ENCODE data around the gene ADPRH.

Gene ADPRH

GRCh38 chr3:119558626-119559317, 20.5 kb upstream of the ADPRH start:
- Histone ChIP-seq H2BK120ac (ENCODE audit: low read depth, low read length) (no peak overlapping the region), H3K4me3 (ENCODE audit: low read length in 2 of 2) (no peak overlapping the region), H3K27me3 (ENCODE audit: control insufficient read depth in 3 of 3, insufficient read depth in 3 of 3, low read depth in 1 of 3, low read length in 3 of 3) (peaks cover 0 to 31% (median 0%) of the 10 kb centered on the region in 3 experiments), H3K36me3 (replicated peaks in 1 of 2; ENCODE audit: control insufficient read depth in 2 of 2, insufficient read depth in 2 of 2, low read length in 2 of 2) (no peaks in the 10 kb centered on the region), H3K23ac (ENCODE audit: low read depth, low read length, poor library complexity) (no peak overlapping the region), H3K18ac (ENCODE audit: low read length) (no peak overlapping the region), H3K4me1 (ENCODE audit: control insufficient read depth in 2 of 2, insufficient read depth in 1 of 2, low read depth in 1 of 2, low read length in 2 of 2) (no peaks in the 10 kb centered on the region), H3K14ac (ENCODE audit: low read length) (no peak overlapping the region), H4K91ac (ENCODE audit: low read depth, low read length, poor library complexity) (no peak overlapping the region), H3K9me3 (replicated peaks in 1 of 2; ENCODE audit: control insufficient read depth in 2 of 2, insufficient read depth in 1 of 2, low read depth in 1 of 2, low read length in 2 of 2) (no peaks in the 10 kb centered on the region), H3K27ac (replicated peaks; ENCODE audit: low read length) (no peak overlapping the region), H3K4me2 (ENCODE audit: insufficient read depth, low read length, poor library complexity, severe bottlenecking) (no peak overlapping the region), H2AK5ac (ENCODE audit: low read depth, low read length) (no peak overlapping the region), H4K8ac (ENCODE audit: low read depth, low read length) (no peak overlapping the region), H3K79me1 (ENCODE audit: low read depth, low read length) (no peaks in the 10 kb centered on the region), H2AFZ (ENCODE audit: low read length) (no peak overlapping the region), H2BK15ac (ENCODE audit: low read length) (no peak overlapping the region), H3K9ac (ENCODE audit: low read depth, low read length, poor library complexity) (no peak overlapping the region), H2BK5ac (ENCODE audit: low read length) (no peak overlapping the region), H3K4ac (ENCODE audit: low read length) (no peak overlapping the region), H2BK12ac (ENCODE audit: low read length) (no peak overlapping the region)
- DNase-seq (ENCODE audit: low spot score), result no peak
- no CpG with 5 or more reads among the region's 9 CpGs for WGBS, 2 donors (ENCODE audit: extremely low coverage in 2 of 2, insufficient read length in 2 of 2, insufficient replicate concordance in 1 of 2)

GRCh38 chr3:119559441-119559963, 19.8 kb upstream of the ADPRH start, which contains the start of gene CD80:
CD80 (minus strand) TSS chr3:119559614; CDS start chr3:119557728, 1,886 bp downstream.
- H4K8ac ChIP-seq (ENCODE audit: low read depth, low read length), result no peak within 1 kb of the TSS
- no peaks in the 10 kb centered on the region for H3K4me1 ChIP-seq (ENCODE audit: control insufficient read depth in 2 of 2, insufficient read depth in 1 of 2, low read depth in 1 of 2, low read length in 2 of 2)
- no peak within 1 kb of the TSS for H2AK5ac ChIP-seq (ENCODE audit: low read depth, low read length)
- H3K23ac ChIP-seq (ENCODE audit: low read depth, low read length, poor library complexity), result no peak within 1 kb of the TSS
- no peak within 1 kb of the TSS for H2BK120ac ChIP-seq (ENCODE audit: low read depth, low read length)
- H3K4me2 ChIP-seq (ENCODE audit: insufficient read depth, low read length, poor library complexity, severe bottlenecking), result no peak within 1 kb of the TSS
- no peak within 1 kb of the TSS for H2BK5ac ChIP-seq (ENCODE audit: low read length)
- H3K36me3 ChIP-seq (replicated peaks in 1 of 2; ENCODE audit: control insufficient read depth in 2 of 2, insufficient read depth in 2 of 2, low read length in 2 of 2), result no peaks in the 10 kb centered on the region
- WGBS, 2 donors (ENCODE audit: extremely low coverage in 2 of 2, insufficient read length in 2 of 2, insufficient replicate concordance in 1 of 2), result no CpG with 5 or more reads among the region's 7 CpGs
- no peak within 1 kb of the TSS for H2BK12ac ChIP-seq (ENCODE audit: low read length)
- H3K9ac ChIP-seq (ENCODE audit: low read depth, low read length, poor library complexity), result no peak within 1 kb of the TSS
- H3K14ac ChIP-seq (ENCODE audit: low read length), result no peak within 1 kb of the TSS
- no peak within 1 kb of the TSS for H3K4me3 ChIP-seq (ENCODE audit: low read length in 2 of 2)
- H2AFZ ChIP-seq (ENCODE audit: low read length), result peak within 1 kb of the TSS; percentile 17
- no peak within 1 kb of the TSS for H2BK15ac ChIP-seq (ENCODE audit: low read length)
- no peak within 1 kb of the TSS for H3K18ac ChIP-seq (ENCODE audit: low read length)
- H3K27ac ChIP-seq (replicated peaks; ENCODE audit: low read length), result no peak within 1 kb of the TSS
- peaks cover 0 to 26% (median 0%) of the 10 kb centered on the region in 3 experiments for H3K27me3 ChIP-seq (ENCODE audit: control insufficient read depth in 3 of 3, insufficient read depth in 3 of 3, low read depth in 1 of 3, low read length in 3 of 3)
- H3K79me1 ChIP-seq (ENCODE audit: low read depth, low read length), result no peaks in the 10 kb centered on the region
- H3K9me3 ChIP-seq (replicated peaks in 1 of 2; ENCODE audit: control insufficient read depth in 2 of 2, insufficient read depth in 1 of 2, low read depth in 1 of 2, low read length in 2 of 2), result no peaks in the 10 kb centered on the region
- no peak for DNase-seq (ENCODE audit: low spot score)
- H4K91ac ChIP-seq (ENCODE audit: low read depth, low read length, poor library complexity), result no peak within 1 kb of the TSS
- H3K4ac ChIP-seq (ENCODE audit: low read length), result peak within 1 kb of the TSS; percentile 6

GRCh38 chr3:119560160-119560559, 19.1 kb upstream of the ADPRH start:
- H2AFZ ChIP-seq (ENCODE audit: low read length), result no peak overlapping the region
- H3K9ac ChIP-seq (ENCODE audit: low read depth, low read length, poor library complexity), result no peak overlapping the region
- no peak overlapping the region for H2BK15ac ChIP-seq (ENCODE audit: low read length)
- no CpG with 5 or more reads among the region's 5 CpGs for WGBS, 2 donors (ENCODE audit: extremely low coverage in 2 of 2, insufficient read length in 2 of 2, insufficient replicate concordance in 1 of 2)
- no peak overlapping the region for H3K27ac ChIP-seq (replicated peaks; ENCODE audit: low read length)
- H3K79me1 ChIP-seq (ENCODE audit: low read depth, low read length), result no peaks in the 10 kb centered on the region
- H2AK5ac ChIP-seq (ENCODE audit: low read depth, low read length), result no peak overlapping the region
- no peak overlapping the region for H4K91ac ChIP-seq (ENCODE audit: low read depth, low read length, poor library complexity)
- H3K4me2 ChIP-seq (ENCODE audit: insufficient read depth, low read length, poor library complexity, severe bottlenecking), result no peak overlapping the region
- H3K4ac ChIP-seq (ENCODE audit: low read length), result peak overlapping the region; percentile 6
- no peak for DNase-seq (ENCODE audit: low spot score)
- H3K4me1 ChIP-seq (ENCODE audit: control insufficient read depth in 2 of 2, insufficient read depth in 1 of 2, low read depth in 1 of 2, low read length in 2 of 2), result no peaks in the 10 kb centered on the region
- H3K18ac ChIP-seq (ENCODE audit: low read length), result no peak overlapping the region
- H3K9me3 ChIP-seq (replicated peaks in 1 of 2; ENCODE audit: control insufficient read depth in 2 of 2, insufficient read depth in 1 of 2, low read depth in 1 of 2, low read length in 2 of 2), result no peaks in the 10 kb centered on the region
- no peak overlapping the region for H3K14ac ChIP-seq (ENCODE audit: low read length)
- H3K23ac ChIP-seq (ENCODE audit: low read depth, low read length, poor library complexity), result no peak overlapping the region
- no peak overlapping the region for H2BK12ac ChIP-seq (ENCODE audit: low read length)
- H4K8ac ChIP-seq (ENCODE audit: low read depth, low read length), result no peak overlapping the region
- no peak overlapping the region for H3K4me3 ChIP-seq (ENCODE audit: low read length in 2 of 2)
- no peaks in the 10 kb centered on the region for H3K36me3 ChIP-seq (replicated peaks in 1 of 2; ENCODE audit: control insufficient read depth in 2 of 2, insufficient read depth in 2 of 2, low read length in 2 of 2)
- H3K27me3 ChIP-seq (ENCODE audit: control insufficient read depth in 3 of 3, insufficient read depth in 3 of 3, low read depth in 1 of 3, low read length in 3 of 3), result peaks cover 0 to 21% (median 0%) of the 10 kb centered on the region in 3 experiments
- H2BK5ac ChIP-seq (ENCODE audit: low read length), result no peak overlapping the region
- H2BK120ac ChIP-seq (ENCODE audit: low read depth, low read length), result no peak overlapping the region

- Histone ChIP-seq H3K4me1 (ENCODE audit: control insufficient read depth in 2 of 2, insufficient read depth in 1 of 2, low read depth in 1 of 2, low read length in 2 of 2) (no peaks in the 10 kb centered on the region), H3K79me1 (ENCODE audit: low read depth, low read length) (no peaks in the 10 kb centered on the region), H3K4ac (ENCODE audit: low read length) (no peak overlapping the region), H3K18ac (ENCODE audit: low read length) (no peak overlapping the region), H4K8ac (ENCODE audit: low read depth, low read length) (no peak overlapping the region), H3K23ac (ENCODE audit: low read depth, low read length, poor library complexity) (no peak overlapping the region), H2BK120ac (ENCODE audit: low read depth, low read length) (no peak overlapping the region), H2AK5ac (ENCODE audit: low read depth, low read length) (no peak overlapping the region), H3K9ac (ENCODE audit: low read depth, low read length, poor library complexity) (no peak overlapping the region), H3K9me3 (replicated peaks in 1 of 2; ENCODE audit: control insufficient read depth in 2 of 2, insufficient read depth in 1 of 2, low read depth in 1 of 2, low read length in 2 of 2) (no peaks in the 10 kb centered on the region), H2BK15ac (ENCODE audit: low read length) (no peak overlapping the region), H2BK5ac (ENCODE audit: low read length) (no peak overlapping the region), H4K91ac (ENCODE audit: low read depth, low read length, poor library complexity) (no peak overlapping the region), H2AFZ (ENCODE audit: low read length) (peak overlapping the region; percentile 61), H3K36me3 (replicated peaks in 1 of 2; ENCODE audit: control insufficient read depth in 2 of 2, insufficient read depth in 2 of 2, low read length in 2 of 2) (no peaks in the 10 kb centered on the region), H3K14ac (ENCODE audit: low read length) (no peak overlapping the region), H3K27me3 (ENCODE audit: control insufficient read depth in 3 of 3, insufficient read depth in 3 of 3, low read depth in 1 of 3, low read length in 3 of 3) (peaks cover 0 to 3% (median 0%) of the 10 kb centered on the region in 3 experiments), H3K27ac (replicated peaks; ENCODE audit: low read length) (no peak overlapping the region), H2BK12ac (ENCODE audit: low read length) (no peak overlapping the region), H3K4me3 (ENCODE audit: low read length in 2 of 2) (no peak overlapping the region), H3K4me2 (ENCODE audit: insufficient read depth, low read length, poor library complexity, severe bottlenecking) (no peak overlapping the region)
- DNase-seq (ENCODE audit: low spot score), result no peak
- no CpG with 5 or more reads among the region's 6 CpGs for WGBS, 2 donors (ENCODE audit: extremely low coverage in 2 of 2, insufficient read length in 2 of 2, insufficient replicate concordance in 1 of 2)
These were observed 16.9 kb upstream of the ADPRH start for GRCh38 chr3:119562307-119562961.
